ENCODE measurements around the gene CIP2A. TPM values are rescaled to one million over a fixed set of nuclear protein-coding genes. Genes with fewer than 3 reads are reported as not detected.

CIP2A gene
- 16.7 TPM for total RNA-seq

GRCh38 chr3:108589081-108589997, at the start of gene CIP2A, which contains the start of gene DZIP3:
CIP2A (minus strand) TSS chr3:108589438; CDS start chr3:108589375, 63 bp downstream.
DZIP3 (plus strand) TSS chr3:108589722; CDS start chr3:108605407, 15,685 bp downstream.

DNA sequence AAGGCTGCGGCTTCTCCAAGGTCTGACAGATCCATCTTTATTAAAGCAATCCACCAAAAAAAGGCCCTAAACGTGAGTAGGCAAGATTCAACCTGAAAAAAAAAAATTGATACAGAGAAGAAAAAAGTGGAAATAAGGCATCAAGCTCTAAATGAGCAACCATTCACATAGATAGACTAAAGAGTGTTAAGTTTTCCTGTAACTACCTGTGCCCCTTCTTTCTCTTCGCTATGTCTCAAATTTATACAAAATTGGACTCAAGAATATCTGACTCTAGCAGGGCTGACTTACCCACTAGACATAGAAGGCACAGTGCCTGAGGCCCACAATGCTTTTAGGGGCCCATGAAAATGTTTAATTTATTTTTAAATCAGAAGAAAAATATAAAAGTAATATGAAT, 78.7 kb downstream of the CIP2A start, which contains the start of gene MYH15:
Gene MYH15 (minus strand): TSS at position 101 of the 400 bp plus-strand sequence. CDS start 66 bp downstream, at position 35.

Small RNA genes lying within 50 kb of the gene (small RNA-seq; reads per million reads assigned to genes)
- gene RF00156 (ENCODE audit: low replicate concordance): not detected

Other genes with a start within 250 kb of the CIP2A start
- 0.12 TPM for gene MYH15, start 78.8 kb downstream of the CIP2A start, total RNA-seq
- 25.9 TPM for gene DZIP3, start 284 bp upstream of the CIP2A start, total RNA-seq
- not detected for gene RETNLB, start 168.0 kb upstream of the CIP2A start, total RNA-seq
- gene TRAT1, start 233.3 kb upstream of the CIP2A start, total RNA-seq: 0.12 TPM

Data from metanephros (tissue), 2 donors.